GM19455 (cell line): ENCODE results near the gene TNFSF13B.
"Not testable (repeated sequence)": the region's sequence is repeated elsewhere in the genome, so short reads cannot be mapped to it uniquely, and the experiment has no call there.

ENCODE experiments used
- ATAC-seq: cut with Tn5 transposase; IDR thresholded peaks from one replicate; pipeline ENCODE4 v1.9.1; 2021; ENCODE audit not compliant: unreplicated experiment

Gene TNFSF13B

GRCh38 chr13:108281901-108282300 is 12.4 kb downstream of the TNFSF13B start:
- no peak for ATAC-seq

GRCh38 chr13:108283110-108283509 is 13.6 kb downstream of the TNFSF13B start:
- no peak for ATAC-seq

DNA sequence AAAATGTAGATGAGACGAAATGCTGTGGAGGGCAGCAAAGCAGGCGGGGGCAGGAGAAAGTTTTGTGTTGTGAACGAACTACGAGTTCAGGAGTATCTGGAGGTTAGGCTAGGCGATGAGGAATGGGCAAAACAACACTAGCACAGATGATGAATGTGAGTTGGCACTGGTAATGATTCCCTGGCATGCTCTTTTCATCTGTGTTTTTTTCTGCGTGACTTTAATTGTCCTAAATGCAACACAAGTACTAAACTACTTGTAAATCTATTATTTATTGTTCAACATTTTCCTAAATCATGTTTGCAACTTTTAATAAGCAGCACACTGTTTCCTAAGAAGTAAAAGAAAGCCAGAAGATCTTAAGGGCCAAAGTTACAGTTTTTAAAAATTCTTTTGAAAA is 19.2 kb downstream of the TNFSF13B start:
- no peak for ATAC-seq

GRCh38 chr13:108289819-108290218 is 20.3 kb downstream of the TNFSF13B start:
- ATAC-seq, result no peak

- no peak for ATAC-seq
Measured at GRCh38 chr13:108297114-108297513, 27.6 kb downstream of the TNFSF13B start.

DNA sequence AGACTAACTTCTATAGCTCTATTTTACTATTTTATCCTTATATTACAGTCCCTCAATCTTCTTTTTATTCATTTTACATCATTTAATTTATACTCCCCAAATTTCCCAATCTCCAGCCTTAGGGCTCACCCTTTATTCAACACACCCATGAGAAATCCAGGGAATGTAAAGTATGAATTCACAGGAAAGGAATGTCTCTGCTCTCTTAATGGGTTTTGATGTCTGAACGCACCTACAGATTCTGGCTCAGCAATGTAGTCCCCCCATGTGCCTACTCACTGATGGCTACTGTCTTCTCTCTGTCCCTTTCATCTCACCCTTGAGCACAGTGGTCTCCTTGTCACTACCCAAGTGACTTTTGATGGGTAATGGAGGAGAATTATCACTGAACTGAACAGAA is 32.8 kb downstream of the TNFSF13B start:
- ATAC-seq, result no peak

- no peak for ATAC-seq
Measured at GRCh38 chr13:108304170-108305016, 34.9 kb downstream of the TNFSF13B start.

DNA sequence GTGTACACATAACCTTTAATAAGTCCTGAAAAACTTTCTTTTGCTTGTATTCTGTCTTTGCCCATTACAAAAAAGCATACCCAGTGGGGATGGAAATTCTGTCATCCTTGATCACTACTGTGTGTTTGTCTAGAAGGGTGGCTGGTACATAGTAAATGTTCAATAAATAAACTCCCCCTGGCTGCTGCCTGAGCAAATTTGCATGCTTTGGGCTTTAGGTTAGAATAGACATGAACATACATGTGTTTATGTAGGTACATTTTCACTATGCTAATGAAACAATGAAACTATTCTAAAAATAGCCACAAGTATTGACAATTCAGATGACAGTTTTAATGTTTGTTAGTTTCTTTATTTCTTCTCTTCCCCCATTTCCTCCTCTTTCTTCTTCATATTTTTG is 36.1 kb downstream of the TNFSF13B start:
- no peak for ATAC-seq

DNA sequence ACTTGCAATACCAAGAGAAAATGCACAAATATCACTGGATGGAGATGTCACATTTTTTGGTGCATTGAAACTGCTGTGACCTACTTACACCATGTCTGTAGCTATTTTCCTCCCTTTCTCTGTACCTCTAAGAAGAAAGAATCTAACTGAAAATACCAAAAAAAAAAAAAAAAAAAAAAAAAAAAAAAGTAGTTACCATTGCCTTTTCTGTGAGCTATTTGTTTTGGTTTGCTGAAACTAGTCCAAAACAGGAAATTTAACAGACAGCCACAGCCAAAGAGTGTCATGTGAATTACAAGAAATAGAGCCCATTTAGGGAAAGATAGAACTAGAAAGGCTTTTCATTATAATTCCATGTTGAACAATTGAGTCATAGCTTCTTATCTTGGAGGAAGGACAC is 37.3 kb downstream of the TNFSF13B start:
- ATAC-seq, result no peak

- not testable (repeated sequence) for ATAC-seq
Measured at GRCh38 chr13:108311596-108311995, 42.1 kb downstream of the TNFSF13B start.

- ATAC-seq, result no peak
Measured at GRCh38 chr13:108313382-108313781, 43.9 kb downstream of the TNFSF13B start.

DNA sequence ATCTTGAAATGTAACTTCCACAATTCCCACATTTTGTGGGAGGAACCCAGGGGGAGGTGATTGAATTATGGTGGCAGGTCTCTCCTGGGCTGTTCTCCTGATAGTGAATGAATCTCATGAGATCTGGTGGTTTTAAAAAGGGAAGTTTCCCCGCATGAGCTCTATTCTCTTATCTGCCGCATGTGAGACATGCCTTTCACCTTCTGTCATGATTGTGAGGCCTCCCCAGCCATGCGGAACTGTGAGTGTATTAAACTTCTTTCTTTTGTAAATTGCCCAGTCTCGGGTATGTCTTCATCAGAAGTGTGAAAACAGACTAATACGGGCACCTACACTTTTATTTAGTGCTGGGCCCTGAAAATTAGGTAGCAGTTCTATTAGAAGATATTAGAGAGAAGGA is 45.8 kb downstream of the TNFSF13B start:
- no peak for ATAC-seq

DNA sequence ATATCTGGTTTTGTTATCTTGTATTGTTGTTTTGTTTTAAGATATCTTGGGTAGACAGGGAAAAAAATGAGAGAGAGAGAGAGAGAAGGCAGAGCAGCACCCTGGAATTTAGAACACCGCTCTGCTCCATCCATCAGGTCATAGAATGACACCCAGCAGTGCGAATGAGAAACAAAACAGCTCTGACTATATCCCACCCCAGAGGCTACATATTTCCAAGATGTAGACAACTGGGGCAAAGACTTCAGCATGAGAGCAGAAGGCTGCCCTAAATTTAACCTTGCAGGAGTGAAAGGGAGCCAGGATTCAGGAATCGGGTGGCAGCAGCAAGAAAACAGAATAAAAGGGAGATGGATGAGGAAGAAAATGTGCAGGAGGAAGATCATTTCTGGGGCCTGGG is 46.5 kb downstream of the TNFSF13B start:
- ATAC-seq, result no peak

DNA sequence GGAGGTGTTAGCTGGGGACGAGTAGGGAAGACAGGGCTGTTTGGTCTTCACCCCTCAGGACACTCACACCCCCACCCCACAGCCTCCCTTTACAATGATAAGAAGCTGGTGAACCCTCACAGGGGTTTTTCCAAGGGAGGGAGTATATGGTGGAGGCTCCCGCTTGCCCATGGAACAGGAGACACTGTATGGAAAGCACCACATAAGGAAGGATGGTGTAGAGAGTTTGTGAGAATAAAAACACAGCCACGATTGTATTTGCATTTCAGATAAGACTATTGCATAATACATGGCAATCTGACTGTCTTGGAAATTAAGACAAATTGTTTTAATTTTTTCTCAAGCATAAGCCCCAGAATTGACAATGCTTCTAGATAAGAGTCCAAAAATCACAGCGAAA is 46.9 kb downstream of the TNFSF13B start:
- no peak for ATAC-seq

DNA sequence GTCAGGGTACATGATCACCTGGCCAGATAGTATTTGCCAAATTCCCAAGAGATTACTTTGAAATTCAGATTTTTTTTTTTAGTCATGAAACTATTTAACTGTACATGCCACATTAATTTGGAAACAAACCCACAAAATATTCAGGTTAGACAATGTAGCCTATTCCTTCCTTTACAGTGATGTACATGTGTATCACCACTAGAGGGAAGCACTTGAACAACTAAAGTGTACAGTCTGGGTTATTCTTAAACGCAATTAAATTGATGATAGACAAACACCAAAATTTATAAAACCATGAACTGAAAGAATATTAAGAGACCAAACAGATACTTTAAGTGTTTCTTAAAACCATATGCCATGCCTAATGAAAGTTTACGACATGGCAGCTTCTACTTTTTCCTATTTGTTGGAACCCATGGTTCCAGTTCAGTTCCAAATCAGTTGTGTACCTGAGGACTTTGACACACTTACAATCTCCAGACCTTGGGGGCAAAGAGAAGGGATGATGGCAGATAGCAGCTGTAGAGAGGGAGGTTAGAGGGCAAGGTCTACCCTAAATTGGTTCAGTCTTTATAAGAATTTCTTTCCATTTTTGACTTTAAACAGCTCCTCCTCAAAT is 52.8 kb downstream of the TNFSF13B start:
- peak; percentile 85 for ATAC-seq

DNA sequence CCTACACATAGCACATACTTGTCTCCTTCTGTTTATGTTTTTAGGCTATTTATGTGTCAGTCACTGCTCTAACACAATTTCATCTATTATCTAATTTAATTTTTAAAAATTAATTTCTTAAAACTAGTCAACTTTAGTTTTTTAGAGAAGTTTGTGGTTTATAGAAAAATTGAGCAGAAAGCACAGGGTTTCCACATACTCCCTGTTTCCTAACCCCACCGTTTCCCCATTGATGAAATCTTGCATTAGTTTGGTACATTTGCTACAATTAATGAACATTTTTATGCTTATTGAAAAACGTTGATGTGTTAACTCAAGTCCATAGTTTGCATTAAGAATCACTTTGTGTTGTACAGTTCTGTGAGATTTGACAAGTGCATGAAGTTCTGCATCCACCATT is 53.5 kb downstream of the TNFSF13B start:
- no peak for ATAC-seq

GRCh38 chr13:108325863-108326262 is 56.3 kb downstream of the TNFSF13B start:
- ATAC-seq, result peak; percentile 1

DNA sequence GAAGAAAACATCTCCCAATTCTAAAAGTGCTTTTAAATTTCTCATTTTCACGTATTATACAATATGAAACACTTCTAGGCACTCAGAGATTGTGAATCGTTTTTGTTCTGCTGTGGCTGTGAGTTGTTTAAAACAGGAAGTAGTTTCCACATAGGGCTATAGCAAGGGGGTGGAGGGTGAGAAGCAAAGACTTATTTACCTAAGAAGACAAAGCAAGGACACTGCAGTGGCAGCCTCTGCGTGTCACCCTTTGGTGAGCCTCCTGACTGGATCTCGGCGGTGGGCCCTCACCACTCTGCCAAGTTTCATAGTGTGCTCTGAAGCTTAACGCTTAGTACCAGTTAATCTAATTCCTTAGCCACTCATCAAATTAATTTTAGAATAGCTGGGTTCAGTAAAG is 56.8 kb downstream of the TNFSF13B start:
- peak; percentile 86 for ATAC-seq

DNA sequence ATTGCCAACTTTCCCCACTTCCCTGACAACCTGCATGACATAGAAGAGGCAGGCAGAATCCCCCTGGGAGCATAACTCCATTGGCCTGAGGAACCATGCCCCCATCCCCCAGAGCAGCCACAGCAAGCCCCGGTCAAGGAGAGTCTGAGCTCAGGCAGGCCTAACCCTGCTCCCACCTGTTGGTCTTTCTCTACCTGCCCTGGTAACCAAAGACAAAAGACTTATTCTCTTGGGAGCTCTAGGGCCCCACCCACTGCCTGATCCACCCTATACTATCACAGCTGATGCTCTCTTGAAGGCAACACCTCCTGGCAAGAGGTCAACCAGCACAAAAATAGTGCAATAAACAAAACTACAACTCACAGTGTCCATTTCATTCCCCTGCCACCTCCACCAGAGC is 59.3 kb downstream of the TNFSF13B start:
- no peak for ATAC-seq

GRCh38 chr13:108332791-108333190 is 63.3 kb downstream of the TNFSF13B start:
- ATAC-seq, result no peak

DNA sequence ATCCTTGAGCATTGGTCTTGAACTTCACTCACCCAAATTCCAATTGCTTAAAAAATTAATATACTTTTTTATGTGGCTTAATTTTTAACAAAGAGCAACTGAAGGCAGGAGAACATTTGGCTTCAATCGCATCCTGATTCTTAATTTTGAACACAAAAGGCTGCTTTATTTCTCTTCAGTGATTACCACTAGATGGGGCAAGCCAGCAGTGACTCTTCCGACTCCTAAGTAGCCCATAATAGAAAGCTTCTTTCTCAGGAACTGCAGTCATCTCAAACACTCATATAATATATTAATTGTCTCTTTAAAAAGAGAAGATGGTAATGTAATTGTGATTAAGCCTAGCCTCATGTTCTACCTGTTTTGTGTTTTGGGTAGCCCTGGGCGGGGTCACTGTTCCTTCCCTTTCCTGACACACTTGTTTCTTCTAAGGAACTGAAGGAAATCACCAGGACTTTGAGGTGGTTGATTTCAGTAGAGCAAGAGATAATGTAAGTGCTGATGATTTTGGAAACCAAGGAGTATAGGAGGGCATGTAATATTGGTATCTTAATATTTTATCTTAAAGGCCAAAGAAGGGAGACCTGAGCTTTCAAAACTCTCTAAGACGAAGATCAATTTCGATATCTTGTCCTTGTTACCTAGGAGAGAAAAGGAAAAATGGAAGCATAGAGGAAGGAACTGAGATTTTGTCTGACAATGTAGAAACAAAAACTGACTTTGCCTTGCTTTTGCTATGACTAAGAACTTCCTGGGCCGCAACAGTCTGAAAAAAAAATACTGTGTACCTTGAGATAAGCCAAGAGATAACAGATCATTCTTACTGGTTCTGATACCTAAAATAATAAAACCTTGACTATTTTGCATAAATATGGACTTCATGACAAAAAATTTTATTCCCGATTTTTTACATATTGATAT is 73.1 kb downstream of the TNFSF13B start:
- ATAC-seq, result no peak

- ATAC-seq, result no peak
Measured at GRCh38 chr13:108345016-108345415, 75.5 kb downstream of the TNFSF13B start.
